Activated naive CD4-positive, alpha-beta T cell treated with Interleukin-2 at 50 U/mL for 16 hours (primary cell): Measurements from ENCODE around the gene USP20.

Experiments used
- DNase-seq: peaks from one replicate; pipeline ENCODE4 v3.0.0-alpha.2; 2020

The USP20 gene

DNA sequence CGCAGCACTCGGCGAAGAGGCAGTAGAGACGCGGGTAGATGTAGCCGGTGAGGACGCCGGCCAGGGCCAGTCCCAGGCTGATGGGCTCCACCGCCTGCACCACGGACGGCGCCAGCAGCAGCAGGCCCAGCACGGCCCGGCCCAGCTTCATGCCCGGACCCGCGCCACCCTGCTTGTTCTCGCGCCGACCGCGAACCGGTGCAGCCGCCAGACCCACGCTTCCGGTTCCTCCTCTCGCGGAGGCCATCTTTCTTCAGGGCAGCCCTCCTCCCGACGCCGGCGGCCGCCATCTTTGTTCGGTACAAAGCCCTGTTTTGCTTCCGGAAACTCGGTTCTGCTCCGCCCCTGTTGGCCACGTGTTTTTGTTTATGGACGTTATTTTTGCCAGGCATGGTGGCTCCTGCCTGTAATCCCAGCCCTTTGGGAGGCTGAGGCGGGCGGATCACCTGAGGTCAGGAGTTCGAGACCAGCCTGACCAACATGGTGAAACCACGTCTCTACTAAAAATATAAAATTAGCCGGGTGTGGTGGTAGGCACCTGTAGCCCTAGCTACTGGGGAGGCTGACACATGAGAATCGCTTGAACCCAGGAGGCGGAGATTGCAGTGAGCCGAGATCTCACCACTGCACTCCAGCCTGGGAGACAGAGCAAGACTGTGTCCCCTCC is 11.2 kb upstream of the USP20 start, which contains the start of gene TOR1A:
Gene TOR1A, minus strand, starts transcription at position 202 of the 667 bp plus-strand sequence. Its CDS starts 51 bp downstream, at position 151.
- DNase-seq: peak; percentile 95

DNA sequence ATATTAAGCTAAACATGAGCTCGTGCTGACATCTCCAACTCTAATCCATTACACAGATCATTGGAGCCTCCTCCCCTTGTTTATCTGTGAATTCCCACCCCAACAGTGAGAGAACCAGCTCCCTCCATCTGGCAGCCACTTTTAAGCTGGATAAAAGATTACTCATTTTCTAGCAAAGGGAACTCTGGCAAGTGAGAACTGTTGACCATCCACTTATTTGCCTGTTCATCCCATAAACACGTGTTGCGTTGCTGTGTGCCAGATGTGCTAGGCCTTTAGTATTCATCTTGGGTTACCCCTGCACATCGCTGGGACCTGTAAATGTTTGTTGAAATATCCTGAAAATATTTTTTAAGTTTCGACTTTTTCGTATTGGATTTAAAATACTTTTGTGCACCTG is 8.9 kb upstream of the USP20 start:
- no peak for DNase-seq

GRCh38 chr9:129826759-129827158 is 8.5 kb upstream of the USP20 start:
- no peak for DNase-seq

DNA sequence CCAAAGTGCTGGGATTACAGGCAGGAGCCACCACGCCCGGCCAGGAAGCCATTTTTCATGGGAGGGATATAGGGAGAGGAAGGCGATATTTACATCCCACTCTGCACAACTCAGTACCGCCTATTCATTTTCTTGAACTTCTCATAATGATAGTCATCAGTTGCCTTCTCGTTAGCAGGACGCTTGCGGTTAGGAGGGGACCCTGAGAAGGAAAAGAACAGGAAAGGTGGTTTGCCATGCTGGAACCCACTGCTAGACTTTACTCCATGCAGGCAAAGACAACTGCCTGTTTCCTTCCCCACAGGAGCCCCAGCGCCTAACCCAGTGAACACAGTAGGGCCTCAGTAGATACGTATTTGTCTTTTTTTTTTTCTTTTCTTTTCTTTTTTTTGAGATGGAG is 7.2 kb upstream of the USP20 start:
- DNase-seq: no peak

GRCh38 chr9:129828969-129829368 is 6.3 kb upstream of the USP20 start:
- DNase-seq: no peak

DNA sequence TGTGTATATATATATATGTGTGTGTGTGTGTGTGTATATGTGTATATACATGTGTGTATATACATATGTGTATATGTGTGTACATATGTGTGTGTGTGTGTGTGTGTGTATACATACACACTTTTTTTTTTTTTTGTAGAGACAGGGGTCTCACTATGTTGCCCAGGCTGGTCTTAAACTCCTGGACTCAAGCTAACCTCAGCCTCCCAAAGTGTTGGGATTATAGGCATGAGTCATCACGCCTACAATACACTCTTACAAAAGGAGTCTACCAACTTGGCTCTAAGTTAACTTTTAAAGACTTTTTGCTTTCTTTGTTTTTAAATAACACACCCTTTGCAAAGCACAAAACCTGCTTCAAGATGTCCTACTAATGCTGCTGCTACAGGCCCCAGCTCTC is 2.3 kb upstream of the USP20 start:
- no peak for DNase-seq

GRCh38 chr9:129834489-129835127 is 650 bp upstream of the USP20 start:
- DNase-seq: peak; percentile 43

DNA sequence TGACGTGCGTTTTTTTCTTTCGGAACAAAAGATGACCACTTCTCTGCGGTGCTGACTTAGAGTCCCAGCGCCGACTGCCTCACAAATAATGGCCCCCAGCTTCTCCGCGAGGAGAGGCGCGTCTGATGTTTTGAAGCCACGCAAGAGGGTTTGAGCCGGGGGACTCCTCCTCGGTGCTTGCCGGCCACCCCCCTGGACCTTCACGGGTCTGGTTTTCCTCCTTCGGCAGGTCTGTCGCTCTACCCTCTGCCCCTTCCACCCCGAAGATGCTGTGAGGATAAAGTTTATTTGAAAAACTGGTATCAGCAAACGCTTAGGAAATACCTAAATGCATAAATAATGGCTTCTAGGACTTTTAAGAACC is 584 bp downstream of the USP20 start:
- DNase-seq: no peak

DNA sequence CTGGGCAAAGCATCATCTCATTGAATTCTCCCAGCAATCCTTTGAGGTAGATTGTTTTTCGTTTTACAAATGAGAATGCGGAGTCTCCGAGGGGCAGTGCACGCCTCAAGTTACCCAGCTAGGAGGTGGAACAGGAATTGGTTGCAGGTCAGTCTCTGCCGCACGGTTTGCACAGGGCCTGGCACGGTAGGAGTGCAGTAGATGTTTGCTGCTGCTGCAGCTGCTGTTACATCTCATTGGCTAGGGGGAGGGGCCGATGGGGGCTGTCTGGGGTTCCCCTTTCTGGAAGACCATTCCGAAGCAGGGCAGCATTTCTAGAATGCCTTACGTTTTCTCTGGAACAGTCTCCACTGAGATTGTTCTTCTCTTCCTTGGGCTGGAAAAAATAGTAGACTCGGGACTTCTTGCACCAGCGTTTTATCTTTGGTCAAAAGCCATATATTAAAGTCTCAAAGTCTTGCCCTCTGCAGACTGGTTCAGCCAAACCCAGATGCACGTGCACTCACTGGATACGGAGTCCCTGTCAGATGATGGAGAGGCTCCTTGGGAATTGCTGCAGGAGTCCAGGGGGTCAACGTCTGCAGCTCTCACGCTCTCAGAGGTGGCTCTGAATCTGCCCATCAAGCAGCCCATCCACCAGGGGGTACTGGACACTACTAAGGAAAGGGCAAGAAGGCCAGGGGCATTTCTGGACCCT is 1.2 kb downstream of the USP20 start:
- peak; percentile 41 for DNase-seq

DNA sequence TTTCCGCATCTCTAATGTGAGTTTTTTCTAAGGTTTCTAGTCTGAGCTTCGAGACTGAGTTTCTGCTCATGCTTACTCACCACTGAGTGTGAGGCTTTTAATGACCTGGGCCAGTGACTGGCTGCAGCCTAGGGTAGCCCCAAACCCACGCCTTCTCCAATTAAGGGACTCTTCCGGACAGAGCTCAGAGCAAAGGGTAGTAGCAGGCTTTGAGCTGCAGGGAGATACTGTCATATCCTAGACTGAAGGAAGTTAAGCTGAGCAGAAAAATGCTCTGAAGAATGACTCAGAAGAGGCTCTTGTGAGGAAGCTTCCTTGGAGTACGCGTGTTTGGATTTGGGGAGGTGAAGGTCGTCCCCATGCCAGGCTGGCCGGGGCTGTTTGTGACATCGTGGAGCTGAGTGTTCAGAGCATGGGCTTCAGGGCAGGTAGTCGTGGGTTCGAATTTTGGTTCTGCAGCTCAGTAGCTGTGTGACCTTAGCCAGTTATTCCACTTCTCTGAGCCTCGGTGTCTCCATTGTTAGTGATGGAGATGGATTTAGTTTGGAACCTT is 3.5 kb downstream of the USP20 start:
- DNase-seq: peak; percentile 16

DNA sequence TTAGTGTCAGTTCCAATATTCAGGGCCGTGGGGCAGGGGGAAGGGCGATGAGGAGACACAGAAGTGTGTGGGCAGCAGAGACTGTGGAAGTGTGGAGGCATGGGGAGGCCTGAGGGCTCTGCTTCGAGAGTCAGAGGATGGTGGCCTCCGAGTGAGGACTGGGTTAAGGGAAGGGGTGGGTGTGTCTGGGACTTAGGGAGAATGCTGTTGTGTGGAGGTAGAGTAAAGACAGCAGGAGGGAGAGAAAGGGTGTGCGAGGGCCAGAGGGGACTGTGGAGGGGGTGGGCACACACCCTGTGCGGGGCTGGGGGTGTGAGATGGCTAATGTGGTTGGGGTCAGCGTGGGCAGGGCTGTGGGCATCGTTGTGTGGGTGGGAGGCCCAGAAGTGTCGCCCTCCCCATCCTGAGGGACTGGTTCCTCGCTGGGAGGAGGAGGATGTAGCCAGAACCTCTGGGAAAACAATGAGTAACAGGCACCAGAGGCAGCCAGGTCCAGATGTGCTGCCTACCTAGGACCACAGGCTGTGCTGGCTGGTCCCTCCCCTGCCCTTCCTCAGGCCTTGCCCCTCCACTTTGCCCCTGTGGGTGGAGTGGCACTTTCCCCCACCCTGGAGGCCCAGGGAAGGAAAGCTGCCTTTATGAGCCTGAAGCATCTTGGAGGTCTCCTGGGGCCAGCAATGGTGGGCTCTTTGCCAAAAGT is 4.2 kb downstream of the USP20 start:
- DNase-seq: no peak

DNA sequence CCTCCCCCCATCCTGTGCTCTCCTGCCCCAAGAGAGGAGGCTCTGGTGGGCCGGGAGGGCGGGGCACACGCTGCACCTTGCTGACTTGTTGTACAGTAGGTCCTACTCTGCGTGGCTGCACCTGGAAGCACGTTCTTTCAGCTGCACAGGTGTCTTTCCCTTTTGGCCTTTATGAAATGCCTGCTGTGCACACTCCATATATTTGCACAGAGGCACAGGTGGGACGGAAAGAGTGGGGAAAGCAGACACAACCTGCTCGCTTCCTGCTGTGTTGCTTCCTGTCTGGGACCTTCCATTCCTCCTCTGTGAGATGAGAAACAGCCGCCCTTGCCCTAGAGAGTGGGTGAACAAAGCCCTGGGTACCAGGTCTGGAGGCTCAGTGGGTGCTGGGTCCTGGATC is 4.8 kb downstream of the USP20 start:
- DNase-seq: no peak

DNA sequence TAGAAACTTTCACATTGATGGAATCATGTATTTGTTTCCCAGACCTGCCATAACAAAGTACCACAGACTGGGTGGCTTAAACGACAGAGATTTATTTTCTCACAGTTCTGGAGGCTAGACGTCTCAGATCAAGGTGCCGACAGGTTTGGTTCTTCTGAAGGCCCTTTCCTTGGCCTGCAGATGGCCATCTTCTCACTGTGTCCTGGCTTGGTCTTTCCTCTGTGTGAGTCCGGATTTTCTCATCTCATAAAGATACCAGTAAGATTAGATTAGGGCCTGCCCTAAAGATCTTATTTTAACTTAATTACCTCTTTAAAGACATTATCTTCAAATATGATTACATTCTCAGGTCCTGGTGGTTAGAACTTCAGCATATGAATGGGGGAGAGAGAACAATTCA is 5.8 kb downstream of the USP20 start:
- no peak for DNase-seq

DNA sequence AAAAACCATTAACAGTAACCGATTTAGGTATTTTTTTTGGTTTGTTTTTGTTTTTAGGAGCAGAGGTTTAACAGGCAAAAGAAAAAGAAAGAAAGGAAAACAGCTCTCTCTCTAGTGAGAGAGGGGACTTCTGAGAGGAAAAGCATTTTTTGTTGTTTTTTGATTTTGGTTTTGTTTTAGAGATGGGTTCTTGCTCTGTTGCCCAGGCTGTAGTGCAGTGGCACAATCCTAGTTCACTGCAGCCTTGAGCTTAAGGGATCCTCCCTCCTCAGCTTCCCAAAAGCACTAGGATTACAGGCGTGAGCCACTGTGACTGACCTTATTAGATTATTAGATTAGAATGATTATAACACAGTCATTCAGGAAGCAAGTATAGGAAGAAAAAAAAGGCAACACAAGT is 10.1 kb downstream of the USP20 start:
- DNase-seq: no peak

DNA sequence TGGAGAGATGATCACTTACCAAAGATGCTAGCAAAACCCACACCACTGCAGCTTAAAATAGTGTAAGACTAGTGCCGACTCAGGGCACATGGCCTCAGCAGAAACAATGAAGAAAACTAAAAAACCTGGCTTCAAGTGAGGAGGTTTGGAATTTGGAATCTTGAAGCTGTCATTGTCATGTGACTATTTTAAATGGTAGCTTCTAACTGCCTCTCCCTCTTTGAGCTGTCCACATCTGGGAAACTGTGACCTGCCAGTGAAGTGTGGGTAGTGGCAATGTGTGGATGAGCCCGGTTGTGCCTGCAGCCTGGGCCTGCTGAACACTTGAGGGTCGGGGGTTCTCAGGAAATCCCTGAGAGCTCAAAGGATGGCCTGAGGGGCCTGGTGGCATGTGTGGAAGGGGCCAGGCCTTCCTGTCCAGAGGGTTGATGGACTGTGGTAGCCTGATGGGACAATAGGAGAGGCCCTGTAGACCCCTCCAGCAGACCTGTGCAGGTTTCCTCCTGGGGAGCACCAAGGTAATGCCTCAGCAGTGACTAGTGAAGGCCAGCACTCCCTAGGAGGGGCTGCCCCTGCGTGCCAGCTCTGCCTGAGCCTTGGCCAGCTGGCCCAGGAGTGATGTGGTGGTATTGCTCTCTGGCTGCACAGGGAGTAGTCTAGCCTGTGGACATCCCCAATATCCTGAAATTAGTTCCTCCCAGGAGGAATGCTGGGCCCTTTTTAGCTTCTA is 13.6 kb downstream of the USP20 start:
- DNase-seq: no peak

- no peak for DNase-seq
These were observed 14.6 kb downstream of the USP20 start for GRCh38 chr9:129849901-129850300.

DNA sequence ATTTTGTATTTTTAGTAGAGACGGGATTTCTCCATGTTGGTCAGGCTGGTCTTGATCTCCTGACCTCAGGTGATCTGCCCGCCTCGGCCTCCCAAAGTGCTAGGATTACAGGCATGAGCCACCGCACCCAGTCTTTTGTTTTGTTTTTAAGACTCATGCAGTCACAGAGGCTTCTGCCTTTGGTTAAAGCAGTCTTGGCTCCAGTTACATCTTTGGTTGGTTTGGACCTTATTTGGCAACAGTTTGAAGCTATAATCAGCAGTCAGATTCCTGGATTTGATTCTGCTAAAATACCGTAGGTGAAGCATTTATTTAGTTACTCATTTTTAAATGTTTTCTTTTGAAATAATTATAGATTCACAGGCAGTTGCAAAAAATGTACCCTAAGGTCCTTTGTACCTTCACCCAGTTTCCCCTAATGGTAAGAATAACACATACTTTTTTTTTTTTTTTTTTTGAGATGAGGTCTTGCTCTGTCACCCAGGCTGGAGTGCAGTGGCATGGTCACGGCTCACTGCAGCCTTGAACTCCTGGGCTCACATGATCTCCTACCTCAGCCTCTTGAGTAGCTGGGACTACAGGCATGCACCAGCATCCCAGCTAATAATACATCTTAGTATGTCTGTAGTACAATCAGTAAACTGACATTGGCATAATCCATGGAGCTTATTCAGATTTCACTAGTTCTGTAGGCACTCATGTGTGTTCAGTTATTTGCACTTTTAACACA is 15.7 kb downstream of the USP20 start:
- no peak for DNase-seq

DNA sequence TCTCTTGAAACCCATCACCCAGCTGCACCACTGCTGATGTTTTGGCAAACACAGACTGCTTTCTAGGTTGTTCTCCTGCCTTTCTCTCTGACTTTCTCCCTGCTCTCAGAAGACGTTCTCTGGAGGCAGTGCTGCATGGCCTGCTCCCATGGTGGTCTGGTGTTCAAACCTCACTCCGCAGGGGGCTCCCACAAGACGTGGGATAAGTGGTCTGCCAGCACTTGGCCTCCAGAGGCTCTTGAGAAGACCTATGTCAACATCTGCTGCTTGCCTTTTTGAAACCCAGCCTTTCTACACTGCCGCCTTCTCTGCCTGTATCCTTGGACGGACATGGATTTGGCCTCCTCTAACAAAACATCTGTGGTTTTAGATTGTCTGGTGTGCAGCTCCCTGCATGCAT is 16.6 kb downstream of the USP20 start:
- DNase-seq: no peak

DNA sequence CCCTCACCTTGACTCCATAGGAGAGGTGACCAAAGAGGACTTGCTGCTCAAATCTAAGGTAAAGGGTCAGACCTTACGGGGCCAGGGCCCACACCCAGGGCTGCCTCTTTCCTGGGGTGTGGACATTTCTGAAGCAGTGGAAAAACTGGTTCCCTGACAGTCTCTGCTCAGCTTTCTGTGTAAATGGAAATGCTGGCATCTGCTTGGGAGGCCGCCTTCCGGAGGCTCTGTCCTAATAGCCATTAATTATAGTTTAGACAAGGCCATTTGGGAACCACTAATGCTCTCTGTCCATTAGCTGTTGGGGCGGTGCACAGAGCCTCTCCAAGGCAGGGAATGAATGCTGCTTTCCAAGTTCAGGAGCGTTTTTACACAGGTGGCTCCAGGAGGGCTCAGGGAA is 17.3 kb downstream of the USP20 start:
- DNase-seq: no peak

DNA sequence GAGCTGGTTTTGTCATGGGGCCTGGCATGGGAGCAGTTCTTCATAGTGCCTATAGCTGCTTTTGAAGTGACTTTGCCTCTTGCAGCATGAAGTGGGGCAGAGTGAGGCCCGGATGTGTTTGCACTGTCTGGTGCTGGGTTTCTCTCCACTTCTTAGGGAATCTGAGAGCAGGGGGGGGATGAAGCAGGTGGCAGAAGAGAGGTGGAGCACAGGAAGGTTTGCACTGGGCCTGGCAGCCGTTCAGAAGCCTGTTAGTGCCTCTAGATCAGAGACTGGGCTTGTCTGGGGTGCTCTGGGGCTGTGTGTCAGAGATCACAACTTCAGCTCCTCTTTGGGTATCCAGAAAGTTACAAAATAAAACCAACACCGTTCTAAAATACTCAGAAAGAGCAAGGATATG is 18.4 kb downstream of the USP20 start:
- DNase-seq: no peak

DNA sequence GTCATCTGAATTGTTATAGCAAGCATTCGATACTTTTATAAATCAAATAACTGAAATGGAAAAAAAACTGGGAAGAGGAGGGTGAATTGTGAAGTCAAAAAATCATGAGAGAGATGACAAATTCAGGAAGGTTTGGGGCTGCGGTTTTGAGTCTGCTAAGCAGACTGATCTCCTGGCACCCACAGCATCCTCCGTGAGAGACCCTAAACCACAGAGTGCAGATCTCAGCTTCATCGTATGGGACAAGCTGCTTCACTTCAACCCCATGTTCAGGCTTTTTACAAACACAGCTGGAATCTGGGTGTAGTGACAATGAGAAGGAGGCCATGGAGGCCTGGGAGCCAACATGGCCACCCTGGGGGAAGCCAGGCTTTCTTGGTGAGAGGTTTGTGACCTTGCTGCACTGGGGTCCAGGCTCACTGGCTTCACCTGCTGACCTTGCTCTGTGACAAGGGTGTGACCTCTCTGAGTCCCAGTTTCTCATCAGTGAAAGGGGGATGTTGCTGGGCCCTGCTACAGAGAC is 19.4 kb downstream of the USP20 start:
- DNase-seq: no peak

DNA sequence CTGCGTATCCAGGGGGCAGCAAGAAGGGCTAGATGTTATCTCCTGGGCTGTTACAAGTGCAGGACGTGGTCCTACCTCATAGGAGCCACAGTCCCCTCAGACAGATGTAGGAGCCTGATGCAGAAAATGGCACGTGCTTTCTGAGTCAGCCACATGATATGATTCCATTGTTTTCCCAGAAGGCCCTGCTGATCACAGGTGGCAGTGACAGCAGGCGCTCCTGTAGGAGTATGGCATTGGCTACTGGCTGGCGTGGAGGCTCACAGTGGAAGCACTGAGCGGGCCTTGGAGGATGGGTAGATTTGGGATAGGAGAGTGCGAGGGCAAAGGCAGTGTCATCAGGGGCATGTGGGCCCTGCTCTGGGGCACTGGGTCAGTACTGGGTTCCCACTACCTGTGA is 21.9 kb downstream of the USP20 start:
- DNase-seq: no peak
